Measurements from ENCODE around the gene KLRF2. TPM values are rescaled to one million over a fixed set of nuclear protein-coding genes. Genes with fewer than 3 reads are reported as not detected.

Gene KLRF2
- total RNA-seq, 1 experiment from 2014 or later = not detected

- no peak for TF ChIP-seq CTCF (conservative IDR thresholded peaks at IDR 0.05)
- Histone ChIP-seq H3K79me2 (ENCODE audit: insufficient read depth, low read length) (no peaks in the 10 kb centered on the region), H3T11ph (ENCODE audit: low read length) (no peak overlapping the region), H3K27ac (ENCODE audit: insufficient read length, low read depth, low read length) (no peak overlapping the region), H2BK120ac (ENCODE audit: low read depth, low read length, poor library complexity, severe bottlenecking) (no peak overlapping the region), H4K8ac (replicated peaks; ENCODE audit: insufficient read length, low read depth, low read length) (no peak overlapping the region), H3K23ac (ENCODE audit: insufficient read length, low read depth, low read length) (no peak overlapping the region), H2AFZ (ENCODE audit: low read length) (no peak overlapping the region), H2AK5ac (ENCODE audit: insufficient read length, low read length) (no peak overlapping the region), H2BK12ac (ENCODE audit: insufficient read length, low read depth, low read length) (no peak overlapping the region), H4K91ac (ENCODE audit: insufficient read length, low read depth, low read length) (no peak overlapping the region), H2BK20ac (ENCODE audit: low read depth, low read length, poor library complexity, severe bottlenecking) (no peak overlapping the region), H3K79me1 (ENCODE audit: insufficient read depth, low read depth, low read length, poor library complexity, severe bottlenecking) (no peaks in the 10 kb centered on the region), H3K4ac (ENCODE audit: low read depth, low read length) (no peak overlapping the region), H3K56ac (ENCODE audit: insufficient read length, low read depth, low read length) (no peak overlapping the region), H3K4me1 (ENCODE audit: insufficient read depth, low read length) (no peaks in the 10 kb centered on the region), H3K14ac (ENCODE audit: insufficient read depth, low read length) (no peak overlapping the region), H3K23me2 (ENCODE audit: insufficient read length, low read depth, low read length, poor library complexity, severe bottlenecking) (no peaks in the 10 kb centered on the region), H4K20me1 (ENCODE audit: control insufficient read depth, insufficient read depth, insufficient read length) (no peaks in the 10 kb centered on the region), H3K9ac (ENCODE audit: extremely low read depth, insufficient read length, low read length) (no peak overlapping the region), H3K18ac (ENCODE audit: insufficient read length, low read depth, low read length) (no peak overlapping the region), H3K4me2 (ENCODE audit: insufficient read depth, insufficient read length, low read length) (no peak overlapping the region), H3K9me3 (ENCODE audit: control insufficient read depth, low read depth, low read length) (no peaks in the 10 kb centered on the region), H2BK5ac (ENCODE audit: insufficient read length, low read length) (no peak overlapping the region), H3K27me3 (ENCODE audit: insufficient read depth, low read length) (no peaks in the 10 kb centered on the region), H2BK15ac (ENCODE audit: low read depth, low read length) (no peak overlapping the region), H4K5ac (ENCODE audit: insufficient read length, low read depth, low read length) (no peak overlapping the region)
- DNase-seq = no peak
- no peak overlapping the region for H3K4me3 Mint-ChIP-seq
- WGBS (ENCODE audit: extremely low coverage, insufficient read length, low lambda C conversion rate) = no CpG with 5 or more reads among the region's 2 CpGs
- H3K36me3 Mint-ChIP-seq (ENCODE audit: insufficient read depth in 1 of 3, low read depth in 3 of 3) = no peaks in the 10 kb centered on the region
- no peaks in the 10 kb centered on the region for H3K27me3 Mint-ChIP-seq (ENCODE audit: low read depth)
- no peaks in the 10 kb centered on the region for H3K9me3 Mint-ChIP-seq
- H3K27ac Mint-ChIP-seq = no peak overlapping the region
- H3K4me1 Mint-ChIP-seq = no peaks in the 10 kb centered on the region
Observed at GRCh38 chr12:9933958-9934357, 52.7 kb downstream of the KLRF2 start.

Measured in H9 (cell line).